Placental epithelial cell (primary cell): Measurements from ENCODE around the gene NPIPA1. TPM values are rescaled to one million over a fixed set of nuclear protein-coding genes. Genes with fewer than 3 reads are reported as not detected.

Experiments used
- small RNA-seq: library from RNA; depleted of rRNA; stranded (forward); fragments of <200 nt; gene quantifications from one replicate; pipeline ENCODE3, GENCODE V24; 2012
- total RNA-seq: library from RNA; depleted of rRNA; stranded (reverse); fragments of >200 nt; gene quantifications from 2 replicates; pipeline ENCODE4 v1.2.3, GENCODE V29; 2012

The NPIPA1 gene
- 19.4 and 43.2 TPM in 2 replicates for total RNA-seq

DNA sequence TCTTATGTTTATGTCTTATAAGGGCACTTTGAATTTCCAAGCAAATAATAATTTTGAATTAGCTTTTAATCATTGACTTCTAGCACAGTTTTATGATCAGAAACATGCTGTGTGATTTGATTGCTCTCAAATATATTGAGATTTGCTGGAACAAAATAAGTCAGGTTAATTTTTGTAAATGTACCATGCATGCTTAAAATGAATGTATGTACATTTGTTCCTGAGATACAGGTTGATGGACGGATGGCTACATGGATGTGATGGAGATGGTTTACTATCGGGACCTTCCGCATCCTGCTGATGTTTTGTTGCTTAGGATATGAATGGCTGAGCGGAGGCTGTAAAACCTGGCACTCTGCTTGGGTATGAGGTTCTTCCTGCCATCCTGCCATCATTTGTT lies at the start of gene NPIPA1:
TSS of gene NPIPA1 (plus strand) at position 301 of the 400 bp plus-strand sequence. CDS start at position 301, 0 bp downstream.

DNA sequence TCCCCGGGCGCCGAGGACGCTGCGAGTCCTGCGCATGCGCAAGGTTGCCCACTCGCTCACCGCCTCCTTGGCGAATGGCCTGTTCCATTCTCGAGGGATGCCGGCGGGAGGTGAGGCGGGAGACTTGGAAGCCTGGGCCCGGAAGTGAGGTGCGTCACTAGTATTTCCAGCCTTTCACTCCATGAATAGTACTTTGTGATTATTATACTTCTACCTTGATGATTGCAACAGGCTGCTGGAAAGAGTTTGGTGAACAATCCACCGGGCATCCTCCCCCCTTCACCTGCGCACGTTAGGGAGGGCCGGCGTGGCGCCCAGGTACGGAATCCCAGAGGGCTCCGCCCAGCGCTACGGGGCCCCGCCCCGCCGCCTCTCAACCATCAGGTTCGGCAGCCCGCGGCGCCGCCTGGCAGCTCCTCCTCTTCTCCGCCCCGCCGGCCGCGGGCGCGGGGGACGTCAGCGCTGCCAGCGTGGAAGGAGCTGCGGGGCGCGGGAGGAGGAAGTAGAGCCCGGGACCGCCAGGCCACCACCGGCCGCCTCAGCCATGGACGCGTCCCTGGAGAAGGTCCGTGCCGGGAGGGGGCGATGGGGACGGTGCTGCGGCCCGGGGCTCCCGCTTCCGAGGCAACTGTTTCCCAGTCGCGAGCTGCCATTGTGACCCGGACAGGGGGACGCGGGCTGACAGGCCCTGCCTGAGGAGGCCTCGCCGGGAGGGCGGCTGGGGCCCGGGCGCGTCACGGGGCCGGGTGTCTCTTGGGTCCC lies 37.6 kb downstream of the NPIPA1 start, which contains the start of gene PDXDC1:
TSS of gene PDXDC1 (plus strand) at position 371 of the 762 bp plus-strand sequence. CDS start at position 545, 174 bp downstream.

Small RNA genes lying within 50 kb of the gene (small RNA-seq; reads per million reads assigned to genes)
- gene AC138932.4 (not detected), gene MIR3180-1 (not detected), gene MIR3670-1 (not detected), gene MIR6511A1 (not detected), gene MIR6770-1 (not detected), gene RF00019 (not detected)

Other genes with a start within 250 kb of the NPIPA1 start
- 0.43 TPM in 1 of 2 replicates, not detected in the other for gene PLA2G10, start 243.1 kb upstream of the NPIPA1 start, total RNA-seq
- gene NPIPA3, start 234.0 kb upstream of the NPIPA1 start, total RNA-seq = 0.79 TPM in 1 of 2 replicates, not detected in the other
- 0.79 TPM in 1 of 2 replicates, not detected in the other for gene NPIPA2, start 194.9 kb upstream of the NPIPA1 start, total RNA-seq
- 35.7 and 80.8 TPM in 2 replicates for gene NOMO1, start 103.7 kb upstream of the NPIPA1 start, total RNA-seq
- 232 and 262 TPM in 2 replicates for gene PDXDC1, start 37.6 kb downstream of the NPIPA1 start, total RNA-seq
- gene NTAN1, start 118.6 kb downstream of the NPIPA1 start, total RNA-seq = 32.2 and 48.3 TPM in 2 replicates
- gene RRN3, start 156.8 kb downstream of the NPIPA1 start, total RNA-seq = 21.6 and 26.6 TPM in 2 replicates